ENCODE data around the gene PRKCH.

DNA sequence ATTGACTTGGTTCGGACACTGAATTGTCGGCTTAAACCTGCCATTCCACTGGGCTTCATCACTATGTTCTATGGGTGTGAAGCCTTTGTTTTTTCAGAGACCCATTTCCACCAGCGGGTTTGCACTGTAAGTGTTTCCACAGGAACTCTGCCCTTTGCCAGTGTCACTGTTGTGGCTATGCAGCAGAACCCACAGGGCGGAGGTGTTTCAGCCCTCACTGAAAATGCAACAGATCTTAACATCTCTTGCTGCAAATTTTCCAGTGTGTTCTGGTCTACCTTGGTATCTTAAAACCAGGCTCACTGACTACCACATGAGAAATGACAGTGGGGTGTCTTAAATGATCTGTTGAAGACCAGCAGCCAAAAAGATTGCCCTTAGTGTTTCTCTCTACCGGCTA lies 21.1 kb downstream of the PRKCH start:
- TF ChIP-seq POLR2A (IDR thresholded peaks at IDR 0.05) (no peak), CTCF (IDR thresholded peaks at IDR 0.05) (no peak), EP300 (IDR thresholded peaks at IDR 0.05) (no peak)
